GM23248 (cell line): Measurements from ENCODE around the gene MECP2.

ENCODE experiments used
- EZH2 ChIP-seq: fragments of 200-600 bp; sonication (generic); IDR thresholded peaks from 2 replicates; pipeline ENCODE4 v1.6.1; 2018; ENCODE audit warnings: antibody characterized with exemption, mild to moderate bottlenecking; ENCODE audit not compliant: insufficient read depth, poor library complexity, severe bottlenecking
- EZH2phosphoT487 ChIP-seq: fragments of 200-600 bp; sonication (generic); IDR thresholded peaks from 2 replicates; pipeline ENCODE4 v1.6.1; 2018; ENCODE audit warnings: antibody characterized with exemption, moderate library complexity, mild to moderate bottlenecking, low read depth; ENCODE audit not compliant: insufficient read depth

GRCh38 chrX:154027986-154028385 is 69.5 kb downstream of the MECP2 start:
- TF ChIP-seq EZH2 (no peak), EZH2phosphoT487 (no peak)
